Lower lobe of right lung (tissue), 2 donors: ENCODE measurements around the gene CSMD2. TPM values are rescaled to one million over a fixed set of nuclear protein-coding genes. Genes with fewer than 3 reads are reported as not detected.

Experiments used
- ATAC-seq, 2 donors: fragments of 200-7000 bp; cut with Tn5 transposase; one replicate each; pipeline ENCODE4 v1.9.1; 2020 to 2022; ENCODE audit warnings: mild to moderate bottlenecking in 2 of 2, moderate library complexity in 2 of 2
- DNase-seq: peaks from one replicate; pipeline ENCODE4 v3.0.0-alpha.2; 2020
- H3K27ac ChIP-seq: fragments of 200-600 bp; one replicate; pipeline ENCODE4 v1.8.0; 2022
- H3K27me3 ChIP-seq: fragments of 200-600 bp; one replicate; pipeline ENCODE4 v1.8.0; 2022; ENCODE audit warnings: low read depth
- H3K36me3 ChIP-seq: fragments of 200-600 bp; one replicate; pipeline ENCODE4 v1.8.0; 2022; ENCODE audit warnings: mild to moderate bottlenecking
- H3K4me1 ChIP-seq: fragments of 200-600 bp; one replicate; pipeline ENCODE4 v1.8.0; 2022
- H3K4me3 ChIP-seq: fragments of 200-600 bp; one replicate; pipeline ENCODE4 v1.8.0; 2022; ENCODE audit warnings: mild to moderate bottlenecking
- H3K9me3 ChIP-seq: fragments of 200-600 bp; one replicate; pipeline ENCODE4 v1.8.0; 2022
- CTCF ChIP-seq: fragments of 200-600 bp; IDR thresholded peaks from one replicate; pipeline ENCODE4 v1.8.0; 2022; ENCODE audit warnings: antibody characterized with exemption, mild to moderate bottlenecking
- intact Hi-C: fragments of 100-400 bp; cut with DNase I; formaldehyde crosslinking; loops from one replicate; pipeline ENCODE4 v1.11.0; 2022
- total RNA-seq: library from RNA; stranded (reverse); fragmentation: NEBNext Ultra II Directional; extraction: Animal tissue kit (Norgen Biotek cat#: 25700); gene quantifications from one replicate; pipeline ENCODE4 v1.2.1, GENCODE V29; 2021
- donor health status: DM: no; HTN: yes; CAD: no; lungs with severe emphysema.

Gene CSMD2
- total RNA-seq, 1 donor from 2014 or later: 1.1 TPM

GRCh38 chr1:34070201-34070836 is 94.7 kb downstream of the CSMD2 start:
- DNase-seq (no peak), ATAC-seq (no peak)
- H3K27me3 ChIP-seq: peaks cover 9% of the 10 kb centered on the region
- intact Hi-C loops: no loop called here
- no peaks in the 10 kb centered on the region for H3K4me1 ChIP-seq
- H3K36me3 ChIP-seq: no peaks in the 10 kb centered on the region
- no peaks in the 10 kb centered on the region for H3K9me3 ChIP-seq
- no peak overlapping the region for H3K4me3 ChIP-seq
- H3K27ac ChIP-seq: no peak overlapping the region
- no peak for TF ChIP-seq CTCF

- H3K4me1 ChIP-seq: no peaks in the 10 kb centered on the region
- H3K27ac ChIP-seq: no peak overlapping the region
- TF ChIP-seq CTCF: no peak
- intact Hi-C loops: no loop called here
- no peak for DNase-seq
- peaks cover 4% of the 10 kb centered on the region for H3K27me3 ChIP-seq
- ATAC-seq: no peak
- no peaks in the 10 kb centered on the region for H3K9me3 ChIP-seq
- H3K36me3 ChIP-seq: no peaks in the 10 kb centered on the region
- H3K4me3 ChIP-seq: no peak overlapping the region
Observed at GRCh38 chr1:34066981-34067603, 97.9 kb downstream of the CSMD2 start.

- no peak for TF ChIP-seq CTCF
- DNase-seq: no peak
- H3K27ac ChIP-seq: no peak overlapping the region
- no peak for ATAC-seq
- H3K27me3 ChIP-seq: no peaks in the 10 kb centered on the region
- H3K4me3 ChIP-seq: no peak overlapping the region
- H3K36me3 ChIP-seq: no peaks in the 10 kb centered on the region
- H3K9me3 ChIP-seq: no peaks in the 10 kb centered on the region
- intact Hi-C loops: no loop called here
- no peaks in the 10 kb centered on the region for H3K4me1 ChIP-seq
Observed at GRCh38 chr1:34066166-34066565, 98.9 kb downstream of the CSMD2 start.

- DNase-seq: no peak
- no peak for ATAC-seq
- Histone ChIP-seq H3K4me1 (no peaks in the 10 kb centered on the region), H3K36me3 (no peaks in the 10 kb centered on the region), H3K27ac (no peak overlapping the region), H3K27me3 (no peaks in the 10 kb centered on the region), H3K9me3 (no peaks in the 10 kb centered on the region), H3K4me3 (no peak overlapping the region)
- intact Hi-C loops: no loop called here
- TF ChIP-seq CTCF: no peak
Observed at GRCh38 chr1:34065498-34065897, 99.5 kb downstream of the CSMD2 start.

- no peak for ATAC-seq
- no peak for DNase-seq
- H3K27me3 ChIP-seq: peaks cover 9% of the 10 kb centered on the region
- H3K4me1 ChIP-seq: no peaks in the 10 kb centered on the region
- no peaks in the 10 kb centered on the region for H3K9me3 ChIP-seq
- intact Hi-C loops: no loop called here
- no peak for TF ChIP-seq CTCF
- H3K4me3 ChIP-seq: no peak overlapping the region
- no peak overlapping the region for H3K27ac ChIP-seq
- no peaks in the 10 kb centered on the region for H3K36me3 ChIP-seq
Observed at GRCh38 chr1:34060901-34061415, 104.1 kb downstream of the CSMD2 start.
